AML-193 (cell line): Measurements from ENCODE around the gene R3HDML.

Source experiments
- DNase-seq, 2 experiments: peaks; one replicate each; lab custom pipeline; 2025; lab: John Stamatoyannopoulos, UW

Gene R3HDML

DNA sequence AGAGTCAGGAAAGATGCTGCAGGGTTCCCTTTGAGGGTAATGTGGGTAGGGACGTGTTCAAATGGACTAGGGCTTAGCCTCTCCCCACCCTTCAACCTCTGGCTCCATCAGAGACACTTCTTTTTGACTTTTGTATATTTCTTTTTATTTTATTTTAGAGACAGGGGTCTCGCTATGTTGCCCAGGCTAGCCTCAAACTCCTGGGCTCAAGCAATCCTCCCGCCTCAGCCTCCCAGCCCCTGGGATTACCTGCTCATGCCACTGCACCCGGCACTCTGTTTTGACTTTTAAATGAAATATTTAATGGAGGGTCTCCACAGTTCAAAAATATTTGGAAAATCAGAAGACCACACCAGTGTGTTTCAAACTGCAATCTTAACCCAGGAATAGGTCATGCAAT, 27.2 kb downstream of the R3HDML start:
- no peak for DNase-seq

DNA sequence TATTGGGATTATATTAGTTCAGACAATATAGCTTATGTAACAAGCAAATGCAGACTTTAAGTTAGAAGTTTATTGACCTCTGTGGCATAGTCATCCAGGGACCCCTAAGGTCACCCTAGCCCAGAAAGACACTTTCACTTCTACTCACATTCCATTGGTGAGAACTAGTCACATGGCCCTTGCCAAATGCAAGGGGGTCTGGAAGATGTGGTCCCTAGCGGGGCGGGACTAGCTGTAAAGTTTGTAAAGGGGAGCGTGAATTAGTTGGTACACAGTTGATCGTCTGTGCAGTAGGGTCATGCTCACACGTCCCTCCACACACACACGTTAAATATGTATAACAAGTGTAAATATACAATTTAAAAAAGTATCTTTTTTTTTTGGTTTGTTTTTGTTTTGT, 27.9 kb downstream of the R3HDML start:
- DNase-seq = no peak

DNA sequence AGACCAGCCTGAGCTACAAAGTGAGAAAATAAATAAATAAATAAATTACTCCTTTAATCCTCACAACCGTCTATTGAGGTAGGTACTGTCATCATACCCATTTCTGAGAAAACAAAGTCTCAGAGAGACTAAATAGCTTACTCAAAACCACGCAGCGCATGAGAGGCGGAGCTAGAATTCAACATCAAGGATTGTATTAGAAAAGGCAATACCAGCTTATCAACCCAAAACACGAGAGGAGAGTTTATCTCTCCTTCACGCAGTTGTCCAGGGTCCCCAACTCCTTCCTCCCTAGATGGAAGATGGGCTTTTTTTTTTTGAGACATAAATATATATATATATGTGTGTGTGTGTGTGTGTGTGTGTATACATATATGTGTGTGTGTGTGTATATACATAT, 30.9 kb downstream of the R3HDML start:
- no peak for DNase-seq

DNA sequence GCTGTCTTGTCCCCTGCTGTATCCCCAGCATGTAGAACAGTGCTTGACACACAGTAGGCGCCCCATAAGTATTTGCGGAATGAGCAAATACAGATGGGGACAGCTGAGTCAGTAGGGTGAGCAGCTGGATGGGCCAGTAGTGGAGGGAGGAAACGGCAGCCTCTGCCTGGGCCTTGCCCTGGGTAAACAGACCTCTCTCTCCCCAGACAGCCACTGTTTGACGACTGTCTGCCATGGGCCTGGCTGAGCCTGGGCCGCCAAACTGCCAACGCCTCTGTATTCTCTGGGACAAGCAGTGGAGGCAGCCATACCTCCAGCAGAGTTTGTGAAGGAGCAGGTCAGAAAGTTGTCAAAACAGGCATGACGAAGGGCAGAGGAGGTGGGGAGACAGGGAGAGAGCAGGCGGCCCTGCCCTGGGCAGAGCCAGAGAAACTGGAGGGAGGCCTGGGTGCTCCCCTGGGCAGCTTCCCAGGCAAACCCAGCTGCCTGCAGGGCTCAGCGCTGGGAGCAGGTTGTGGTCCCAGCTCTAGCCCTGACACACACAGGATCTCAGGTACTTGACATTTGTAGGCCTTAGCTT, 33.9 kb downstream of the R3HDML start:
- DNase-seq = no peak

DNA sequence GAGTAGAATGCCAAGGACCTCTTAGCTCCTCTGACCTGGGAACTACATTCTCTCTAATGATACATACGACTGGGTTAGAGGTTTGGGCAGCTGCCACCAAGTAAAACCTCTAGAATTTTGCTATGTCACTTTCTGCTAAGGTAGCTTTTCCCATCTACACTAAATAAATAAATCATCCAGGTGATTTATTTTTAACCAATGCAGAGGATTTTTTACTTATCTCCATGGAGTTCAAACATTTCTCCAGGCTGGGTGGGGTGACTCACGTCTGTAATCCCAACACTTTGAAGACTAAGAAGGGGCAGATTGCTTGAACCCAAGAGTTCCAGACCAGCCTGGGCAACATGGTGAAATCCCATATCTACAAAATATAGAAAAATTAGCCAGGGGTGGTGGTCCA, 45.8 kb downstream of the R3HDML start:
- no peak for DNase-seq

DNA sequence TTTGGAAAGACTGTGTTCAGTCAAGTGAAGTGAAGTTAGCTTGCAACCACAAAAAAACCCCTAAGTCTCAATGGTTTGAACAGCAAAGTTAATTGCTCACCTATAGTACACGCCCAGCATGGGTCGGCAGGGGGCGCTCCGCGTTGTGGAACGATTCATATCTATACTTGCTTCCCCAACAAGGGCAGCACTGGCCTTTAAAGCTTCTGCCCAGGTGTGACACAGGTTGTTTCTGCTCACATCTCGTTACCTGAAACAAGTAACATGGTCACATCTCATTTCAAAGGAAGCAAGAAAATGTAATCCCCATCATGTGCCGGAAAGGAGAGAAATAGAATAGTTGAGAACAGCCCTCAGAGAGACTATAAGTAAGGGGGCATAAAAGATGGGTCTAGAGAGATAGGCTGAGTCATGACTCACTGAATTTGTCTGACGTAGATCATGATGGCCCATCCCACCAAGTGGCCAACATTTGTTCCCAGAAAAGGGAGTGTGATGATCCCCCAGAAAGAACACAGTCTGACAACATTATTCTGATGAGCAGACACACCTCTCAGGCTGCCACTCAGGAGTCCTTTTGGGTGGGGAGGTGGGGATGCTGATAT, 47.7 kb downstream of the R3HDML start:
- peak; percentile 42 to 59 for DNase-seq

DNA sequence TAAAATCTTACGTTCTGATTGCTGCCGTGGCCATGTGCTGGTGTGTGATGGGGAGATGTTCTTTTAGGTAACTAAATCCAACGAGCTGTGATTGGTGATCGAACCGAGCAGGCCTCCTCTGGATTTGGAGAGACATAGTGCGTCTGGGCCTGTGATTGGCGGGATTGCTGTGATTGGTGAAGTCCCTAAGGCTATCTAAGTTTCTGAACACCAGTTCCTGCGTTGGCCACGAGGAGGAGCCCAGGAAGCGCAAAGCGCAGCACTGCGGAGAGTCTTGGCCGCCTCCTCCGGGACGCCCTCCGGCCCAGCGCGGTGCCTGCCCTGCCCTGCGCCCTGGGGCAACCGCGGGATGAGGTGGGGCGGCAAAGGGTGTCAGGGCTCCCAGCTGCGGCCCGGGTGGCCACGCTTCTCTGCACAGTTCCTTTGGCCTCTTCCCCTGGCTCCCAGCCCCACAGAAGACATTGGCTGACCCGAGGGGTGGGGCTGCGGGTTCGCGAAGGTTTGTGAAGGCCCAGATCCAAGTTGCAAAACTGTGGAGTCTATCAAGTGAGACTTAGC, 51.7 kb downstream of the R3HDML start:
- DNase-seq = peak; percentile 18 to 47

DNA sequence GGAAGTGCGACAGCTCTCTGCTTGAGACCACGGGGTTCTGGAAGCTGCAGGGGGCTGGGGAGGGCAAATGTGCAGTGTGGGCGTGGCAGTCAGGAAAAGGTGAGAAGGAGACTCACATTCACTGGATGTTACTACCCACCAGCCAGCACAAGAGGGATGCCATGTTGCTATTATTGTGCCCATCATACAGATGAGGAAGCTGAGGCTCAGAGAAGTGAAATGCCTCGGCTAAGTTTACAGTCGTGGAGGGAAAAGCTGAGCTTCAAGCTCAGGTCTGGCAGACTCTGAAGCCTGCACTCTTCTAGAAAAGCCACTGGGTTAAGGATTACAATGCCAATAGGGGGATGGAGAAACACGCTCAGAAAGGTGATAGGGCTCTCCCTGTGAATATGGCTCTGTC, 53.0 kb downstream of the R3HDML start:
- no peak for DNase-seq

DNA sequence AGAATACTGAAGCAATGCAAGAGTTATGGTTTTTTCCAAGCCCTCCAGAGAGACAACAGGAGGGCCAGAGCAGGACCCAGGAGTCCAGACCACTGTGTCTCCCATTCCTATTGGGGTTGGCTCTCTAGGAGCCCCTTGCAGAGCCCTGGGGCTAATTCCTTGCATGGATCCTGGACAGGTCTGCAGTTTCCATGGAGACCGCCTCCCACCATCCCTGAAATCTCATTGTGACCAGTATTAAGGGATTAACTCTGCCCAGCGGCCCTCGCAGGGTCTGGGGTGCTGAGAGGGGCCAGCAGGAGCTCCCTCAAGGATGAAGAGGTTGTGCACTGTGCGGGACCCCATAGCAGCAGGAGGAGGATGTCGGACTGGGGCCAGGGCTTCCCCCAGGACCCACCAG, 53.4 kb downstream of the R3HDML start:
- DNase-seq = no peak

DNA sequence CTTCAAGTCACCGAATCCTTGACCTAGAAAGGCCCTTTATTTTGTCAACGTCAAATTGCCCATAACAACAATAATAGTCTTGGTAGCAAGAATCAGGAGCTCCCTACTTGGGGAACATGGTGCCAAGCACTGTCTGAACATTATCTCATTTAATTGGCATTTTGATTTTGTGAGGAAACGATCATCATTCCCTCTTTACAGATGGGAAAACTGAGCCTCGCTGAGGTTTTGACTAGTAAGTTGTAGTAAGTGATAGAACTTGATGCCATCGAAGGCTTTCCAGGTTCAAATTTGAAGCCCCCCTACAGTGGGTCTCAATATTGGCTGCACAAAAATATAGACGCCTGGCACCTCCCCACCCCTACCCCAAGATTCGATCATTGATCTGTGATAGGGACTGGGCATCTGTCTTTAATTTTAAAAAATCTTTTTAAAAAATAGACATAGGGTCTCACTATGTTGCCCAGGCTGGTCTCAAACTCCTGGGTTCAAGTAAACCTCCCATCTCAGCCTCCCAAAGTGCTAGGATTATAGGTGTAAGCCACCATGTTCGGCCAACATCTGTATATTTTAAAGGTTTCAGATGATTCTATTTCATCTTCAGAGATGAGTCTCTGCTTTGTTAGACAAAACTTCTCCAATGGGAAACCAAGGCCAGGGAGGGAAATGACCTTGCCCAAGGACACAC, 55.4 kb downstream of the R3HDML start:
- DNase-seq = no peak

DNA sequence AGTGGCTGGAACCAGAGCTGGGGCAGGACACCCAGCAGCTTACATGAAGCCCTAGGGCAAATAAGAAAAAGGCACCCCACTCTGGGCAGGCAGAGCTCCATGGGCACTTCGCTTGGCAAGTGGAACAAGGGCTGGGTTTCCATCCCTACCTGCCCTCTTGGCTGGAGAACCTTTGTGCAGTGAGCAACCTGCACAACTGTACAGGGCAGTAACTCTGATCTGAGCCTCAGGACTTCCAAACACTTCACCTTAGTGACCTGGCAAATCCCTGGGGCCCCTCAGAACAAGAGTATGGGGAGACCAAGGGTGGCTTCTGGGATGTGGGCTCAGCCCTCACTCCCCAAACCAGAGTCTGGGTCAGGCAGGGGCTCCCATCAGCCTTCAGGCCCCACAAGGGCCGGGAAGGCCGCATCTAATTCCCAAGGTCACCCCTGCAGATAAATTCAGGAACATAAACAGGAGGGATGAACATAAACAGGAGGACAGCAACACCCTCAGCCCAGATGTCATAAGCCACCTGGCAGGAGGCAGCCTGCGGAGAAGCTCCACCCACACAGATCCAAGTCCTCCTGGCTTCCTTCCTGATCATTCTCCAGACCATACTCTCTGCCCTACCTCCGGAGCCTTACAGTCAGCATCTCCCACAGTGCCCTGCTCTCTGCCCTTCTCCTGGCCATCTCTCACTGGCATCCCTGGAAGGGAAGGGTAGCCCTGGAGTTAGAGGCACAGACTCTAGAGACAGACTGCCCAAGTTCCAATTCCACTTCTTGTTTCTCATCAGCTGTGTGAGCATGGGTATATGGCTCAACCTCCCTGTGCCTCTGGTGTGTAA, 56.1 kb downstream of the R3HDML start:
- DNase-seq = no peak

DNA sequence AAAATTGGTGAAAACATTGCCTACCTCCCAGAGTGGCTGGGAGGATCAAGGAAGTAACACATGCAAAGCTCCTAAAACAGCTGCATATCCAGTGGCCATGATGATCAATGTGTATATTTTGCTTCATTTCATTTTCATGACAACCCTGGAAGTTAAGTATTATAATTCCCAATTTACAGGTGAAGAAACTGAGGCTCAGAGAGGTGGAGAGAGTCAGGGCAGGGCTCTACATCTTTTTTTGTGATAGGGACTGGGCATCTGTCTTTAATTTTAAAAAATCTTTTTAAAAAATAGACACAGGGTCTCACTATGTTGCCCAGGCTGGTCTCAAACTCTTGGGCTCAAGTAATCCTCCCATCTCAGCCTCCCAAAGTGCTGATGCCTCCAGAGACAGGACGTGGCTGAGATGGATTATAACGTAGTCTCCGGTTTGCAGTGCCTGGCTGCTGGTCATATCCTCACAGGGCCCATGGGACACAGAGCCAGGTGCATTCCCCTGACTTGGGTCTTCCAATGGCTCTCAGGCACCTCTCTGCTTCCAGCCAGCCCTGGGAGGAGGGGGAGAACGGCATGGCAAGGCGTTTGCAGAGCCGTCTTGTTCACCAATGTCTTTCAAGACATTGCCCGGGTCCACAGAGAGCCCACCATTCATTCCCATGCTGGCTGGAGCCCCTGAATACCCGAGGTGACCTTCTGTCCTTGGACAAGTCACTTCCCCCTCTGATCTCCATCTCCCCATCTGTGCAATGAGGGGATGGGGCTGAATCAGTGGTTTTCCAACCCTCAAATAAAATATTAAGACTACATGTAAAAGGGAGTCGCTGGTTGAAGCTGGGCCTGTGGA, 57.0 kb downstream of the R3HDML start:
- no peak for DNase-seq

DNA sequence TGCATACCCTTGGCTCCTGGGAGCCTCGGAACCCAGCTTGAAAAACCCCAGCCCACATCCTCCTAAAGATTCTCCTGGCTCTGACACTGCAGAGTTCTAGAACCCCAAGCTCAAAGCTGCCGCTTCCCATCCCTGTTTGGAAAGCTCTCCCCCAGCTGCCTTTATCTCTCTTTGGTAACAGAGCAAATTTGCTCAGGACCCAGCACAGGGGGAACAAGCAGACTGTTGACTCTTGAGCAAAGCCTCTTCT, 57.5 kb downstream of the R3HDML start:
- DNase-seq = no peak

DNA sequence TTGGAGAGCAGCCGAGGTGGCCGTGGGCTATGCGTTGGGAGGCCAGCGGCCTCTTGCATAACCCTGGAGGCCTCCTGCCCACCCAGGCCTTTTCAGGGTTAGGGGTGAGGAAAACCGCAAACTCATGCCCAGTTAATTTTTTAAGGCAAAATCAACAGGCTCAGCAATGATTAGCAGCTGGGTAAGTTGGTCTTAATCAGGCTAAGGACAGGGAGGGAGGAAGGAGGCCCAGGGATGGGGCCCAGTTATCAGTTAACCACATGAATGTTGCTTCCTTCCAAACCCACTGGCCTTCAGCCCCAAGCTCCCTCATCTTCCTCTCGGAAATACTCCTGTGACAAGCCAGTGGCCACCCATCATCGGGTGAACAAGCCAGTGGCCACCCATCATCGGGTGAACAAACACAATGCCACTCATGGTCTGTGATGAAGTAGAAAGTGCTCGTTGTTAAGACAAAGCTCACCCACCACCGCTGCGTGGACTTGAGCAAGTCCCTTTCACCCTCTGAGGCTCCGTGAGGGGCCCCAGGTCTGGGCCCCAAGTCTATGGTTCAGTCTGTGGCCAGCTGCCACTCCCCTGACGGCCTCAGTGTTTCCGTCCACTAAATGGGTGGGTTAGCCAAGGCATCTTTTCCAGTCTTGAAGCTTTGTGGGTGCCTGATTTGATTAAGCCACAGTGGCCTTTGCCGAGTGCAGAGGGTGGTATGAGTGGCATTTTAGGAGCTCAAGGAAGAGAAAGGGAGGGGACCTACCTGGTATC, 58.0 kb downstream of the R3HDML start:
- peak; percentile 24 to 38 for DNase-seq

DNA sequence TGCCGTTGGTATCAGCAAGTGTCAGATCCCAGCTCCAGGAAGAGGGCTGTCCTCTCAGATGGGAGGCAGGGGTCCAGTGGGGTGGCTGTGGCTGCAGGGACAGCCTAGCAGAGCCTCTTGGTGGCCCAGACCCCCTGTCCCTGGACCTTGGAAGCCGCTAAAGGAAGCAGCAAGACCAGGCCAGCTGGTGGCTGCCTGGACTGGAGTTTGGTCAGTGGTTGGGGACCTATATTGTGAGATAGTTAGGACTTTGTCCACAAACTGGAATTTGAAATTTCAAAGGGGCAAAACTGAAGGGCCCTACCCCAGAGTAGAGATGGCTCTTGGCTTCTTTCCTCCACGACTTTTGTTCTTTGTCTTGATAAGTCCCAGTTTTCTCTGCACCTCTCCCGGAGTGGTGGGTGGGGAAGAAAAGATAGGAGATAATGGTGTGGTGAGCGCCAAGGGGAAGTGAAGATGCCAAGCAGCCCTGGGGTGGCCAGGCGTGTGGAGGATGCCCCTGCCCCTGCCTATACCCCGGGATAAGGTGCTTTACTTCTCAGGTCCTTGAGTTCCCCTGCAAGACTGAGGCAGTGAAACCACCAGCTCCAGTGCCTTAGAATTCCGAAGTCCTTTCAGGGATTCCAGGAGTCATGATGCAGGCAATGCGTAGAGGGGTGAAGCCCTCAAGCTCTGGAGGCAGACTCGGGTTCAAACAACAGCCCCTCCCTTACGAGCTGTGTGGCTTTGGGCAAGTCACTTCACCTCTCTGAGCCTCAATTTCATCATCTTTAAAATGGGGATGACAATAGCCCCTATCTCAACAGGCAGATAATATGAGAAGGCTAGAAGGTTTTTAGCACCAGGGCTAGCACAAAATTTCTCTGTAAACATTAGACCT, 58.9 kb downstream of the R3HDML start:
- DNase-seq = no peak

DNA sequence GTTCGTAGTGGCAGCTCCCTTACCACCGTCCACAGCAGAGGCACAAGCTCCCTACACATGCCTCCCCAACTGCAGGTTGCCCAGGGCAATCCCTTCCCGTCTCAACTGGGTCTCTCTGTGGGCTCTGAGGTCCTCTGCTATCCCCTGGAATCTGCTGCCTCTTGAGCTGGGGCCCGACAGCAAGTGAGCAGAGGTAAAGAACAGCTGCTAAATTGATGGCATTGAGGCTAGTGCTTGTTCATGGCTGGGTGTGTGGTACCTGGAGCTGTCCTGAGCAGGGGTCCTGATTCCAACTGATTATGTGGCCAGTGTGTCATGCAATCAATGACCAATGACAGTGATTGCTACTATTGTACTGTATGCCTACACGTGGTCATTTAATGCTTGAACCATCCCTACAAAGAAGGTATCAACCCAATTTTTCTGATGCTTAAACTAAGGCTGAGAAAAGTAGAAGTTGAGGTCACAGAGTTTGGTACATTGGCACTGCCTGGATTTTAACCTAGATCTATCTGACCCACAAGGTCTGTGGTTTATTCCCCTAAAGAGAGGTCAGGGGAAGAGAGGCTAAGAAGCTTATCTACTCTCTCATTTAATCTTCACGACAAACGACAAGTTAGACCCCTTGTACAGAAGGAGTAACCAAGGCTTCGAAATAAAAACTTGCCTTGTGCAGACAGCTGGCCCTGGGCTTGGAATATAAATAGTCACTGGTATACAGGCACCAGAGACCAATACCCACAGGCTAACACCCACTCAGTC, 59.7 kb downstream of the R3HDML start:
- no peak for DNase-seq

DNA sequence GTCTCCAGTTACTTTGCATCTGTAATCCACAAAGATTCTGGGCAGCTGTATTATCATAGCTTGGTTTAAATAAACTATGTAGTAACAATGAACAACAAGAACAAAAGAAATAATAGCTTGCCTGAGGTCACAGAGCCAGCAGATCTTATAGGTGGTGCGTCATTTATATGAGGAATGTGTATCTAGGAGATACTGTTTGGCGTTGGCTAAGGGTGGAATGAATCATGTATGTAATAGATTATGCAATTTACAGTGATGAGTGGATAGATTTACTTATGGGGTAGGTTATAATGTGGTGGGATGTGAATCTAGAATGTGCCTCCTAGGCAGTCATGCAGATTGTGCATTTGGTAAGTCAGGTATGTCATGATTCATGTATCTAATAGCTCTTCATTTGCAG, 61.5 kb downstream of the R3HDML start:
- DNase-seq = no peak

DNA sequence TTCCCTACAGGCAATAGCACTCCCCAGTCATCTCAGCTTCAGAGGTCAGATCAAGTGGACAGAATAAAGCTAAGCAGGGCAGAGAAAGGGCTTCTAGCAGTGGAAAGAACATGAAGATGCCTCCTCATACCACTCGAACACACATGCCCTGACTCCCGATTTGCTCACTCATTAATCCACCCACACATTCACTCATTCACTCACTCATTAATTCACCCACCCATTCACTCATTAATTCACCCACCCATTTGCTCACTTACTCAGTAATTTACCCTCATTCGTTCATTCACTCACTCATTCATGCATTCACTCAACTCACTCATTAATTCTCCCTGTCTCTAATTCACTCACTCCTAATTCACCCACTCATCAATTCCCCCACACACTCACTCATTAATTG, 62.6 kb downstream of the R3HDML start:
- no peak for DNase-seq

DNA sequence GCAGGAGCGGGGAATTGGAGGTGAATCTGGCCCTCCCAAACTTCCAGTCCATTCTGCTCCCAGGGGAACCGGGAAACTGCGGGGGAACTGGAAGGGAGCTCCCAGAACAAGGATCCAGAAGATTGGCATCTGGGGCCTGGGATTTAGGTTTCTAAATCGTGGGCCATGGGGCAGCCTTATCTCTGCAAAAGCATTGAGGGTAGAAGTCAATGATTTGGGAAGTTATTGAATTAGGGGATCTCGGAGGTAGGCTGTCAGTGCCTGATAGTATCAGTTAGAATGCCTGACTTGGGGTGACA, 63.8 kb downstream of the R3HDML start:
- DNase-seq = no peak
